Stimulated activated CD4-positive, alpha-beta T cell treated with anti-CD3 and anti-CD28 coated beads, Interleukin-15, amount 100 ng/mL, for 24 hours (primary cell): ENCODE results near the gene CEACAM3.

Source experiments
- DNase-seq: peaks from one replicate; pipeline ENCODE4 v3.0.0-alpha.2; 2020

The CEACAM3 gene

DNA sequence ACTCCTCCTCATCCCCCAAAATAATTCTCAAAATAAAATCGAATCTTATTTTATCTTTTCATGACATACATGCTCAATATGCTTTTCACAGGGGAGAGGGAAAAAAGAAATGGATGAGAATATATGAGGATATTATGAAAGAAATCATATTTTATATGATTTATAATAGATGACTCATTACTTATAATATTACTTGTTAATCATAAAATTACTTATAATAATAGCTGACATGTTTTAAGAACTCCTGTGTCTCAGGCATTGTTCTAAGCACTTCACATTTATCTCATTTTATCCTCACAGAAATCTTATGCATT, 3.0 kb upstream of the CEACAM3 start:
- no peak for DNase-seq

DNA sequence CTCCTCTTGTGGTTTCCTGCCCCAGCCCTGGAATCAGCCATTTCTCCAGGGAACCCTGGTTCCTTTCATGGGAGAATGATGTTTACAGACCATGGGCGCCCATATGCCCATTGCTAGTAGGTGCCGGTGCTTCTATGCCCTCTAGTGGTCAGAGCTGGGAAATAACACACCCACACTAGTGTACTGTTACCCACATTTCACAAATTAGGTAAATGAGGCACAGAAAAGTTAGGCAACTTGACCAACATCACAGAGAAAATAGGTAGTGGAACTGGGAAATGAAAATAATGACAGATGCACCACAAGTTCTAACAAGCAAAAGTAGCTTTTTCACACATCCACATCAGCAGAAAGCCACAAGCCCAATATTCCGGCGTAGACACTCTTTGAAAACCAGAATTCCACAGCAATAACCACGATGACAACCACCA, 1.3 kb upstream of the CEACAM3 start:
- peak; percentile 72 for DNase-seq

DNA sequence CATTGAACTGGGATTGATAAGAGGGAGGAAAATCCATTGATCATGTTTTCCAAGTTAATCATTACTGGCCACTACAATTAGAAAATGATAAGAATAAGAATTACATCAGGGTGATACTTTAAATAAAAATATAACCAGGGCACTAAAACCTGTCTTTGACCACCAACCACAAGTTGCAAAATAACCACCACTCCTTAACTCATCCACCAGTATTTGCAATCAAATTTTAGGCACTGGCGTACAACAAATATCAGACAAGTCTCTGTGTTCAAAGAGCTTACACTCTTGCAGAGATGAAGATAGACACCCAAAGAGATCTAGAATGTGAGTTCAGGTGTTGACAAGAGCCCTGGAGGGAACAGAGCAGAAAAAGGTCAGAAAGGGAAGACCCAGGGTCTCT, 514 bp downstream of the CEACAM3 start:
- no peak for DNase-seq

DNA sequence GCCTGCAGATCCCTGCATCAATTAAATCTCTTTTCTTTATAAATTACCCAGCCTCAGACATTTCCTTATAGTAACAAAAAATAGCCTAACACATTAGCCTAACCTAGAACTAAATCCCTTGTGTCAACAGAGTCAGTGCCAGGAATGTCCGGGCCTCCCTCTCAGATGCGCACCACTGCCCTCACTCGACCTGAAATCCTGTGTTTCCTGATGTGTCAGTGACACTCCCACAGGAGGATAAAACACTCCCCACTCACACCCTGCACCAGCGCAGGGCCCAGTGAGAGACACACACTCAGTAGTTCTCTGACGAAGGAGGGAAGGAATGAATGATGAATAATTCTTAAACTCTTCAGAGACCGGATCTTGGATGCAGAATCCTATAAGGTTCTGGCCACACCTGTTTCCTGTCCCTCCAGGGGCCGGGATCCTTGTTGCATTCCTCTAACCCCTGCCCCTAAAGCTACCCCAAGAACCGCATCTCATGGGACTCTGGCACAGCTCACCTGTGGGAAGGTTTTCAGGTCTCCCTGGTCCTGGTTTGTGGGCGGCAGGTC, 3.1 kb downstream of the CEACAM3 start:
- no peak for DNase-seq

DNA sequence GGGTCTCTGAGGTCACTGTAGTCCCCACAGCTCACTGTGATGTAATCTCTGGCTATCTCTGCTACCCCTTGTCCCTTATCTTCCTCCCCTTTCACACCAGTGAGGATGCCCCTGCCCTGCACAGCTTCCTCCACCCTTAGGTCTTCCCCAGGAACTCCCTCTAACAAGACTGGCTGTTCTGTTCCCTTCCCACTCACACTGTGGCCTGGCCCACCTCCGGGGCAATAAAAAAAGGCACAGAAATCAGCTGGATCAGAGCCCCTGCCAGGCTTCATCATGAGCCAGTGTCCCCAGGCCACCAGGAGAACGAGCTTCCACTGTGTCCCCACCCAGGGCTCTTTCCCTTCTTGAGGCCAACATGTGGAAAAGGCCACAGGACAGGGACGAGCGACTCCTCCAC, 4.6 kb downstream of the CEACAM3 start:
- DNase-seq, result no peak

DNA sequence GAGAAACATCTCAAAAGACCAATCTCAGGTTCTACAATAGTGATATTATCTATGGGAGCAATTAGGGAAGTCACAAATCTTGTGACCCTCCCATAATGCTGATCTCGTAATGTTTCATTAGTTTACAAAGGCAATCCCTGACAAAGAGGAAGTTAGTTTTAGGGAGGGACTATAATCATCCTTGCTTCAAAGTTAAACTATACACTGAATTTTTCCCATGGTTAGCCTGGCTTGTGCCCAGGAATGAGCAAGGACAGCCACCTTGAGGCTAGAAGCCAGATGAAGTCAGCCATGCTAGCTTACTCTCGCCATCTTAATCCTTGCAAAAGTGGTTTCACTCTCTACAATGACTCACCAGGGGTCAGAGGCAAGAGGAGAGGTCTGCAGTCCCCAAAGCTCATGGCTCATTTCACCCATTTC, 5.4 kb downstream of the CEACAM3 start:
- DNase-seq, result no peak

DNA sequence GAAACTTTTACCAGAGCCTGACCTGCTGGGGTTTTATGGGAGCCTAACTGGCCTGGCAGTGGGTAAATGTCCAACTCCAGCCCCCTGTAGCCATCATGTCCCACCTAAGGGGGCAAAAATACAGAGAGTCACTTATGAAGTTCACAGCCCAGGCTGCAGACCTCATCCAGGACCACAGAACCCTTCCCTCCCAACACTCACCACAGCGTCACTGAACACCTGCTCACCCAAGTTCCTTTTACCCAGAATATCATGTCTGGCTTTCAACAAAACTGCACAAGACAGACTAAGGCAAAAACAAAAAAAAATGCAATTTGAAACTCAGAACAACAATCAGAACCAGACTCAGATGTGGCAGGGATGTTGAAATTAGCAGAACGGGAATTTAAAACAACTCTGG, 6.4 kb downstream of the CEACAM3 start:
- no peak for DNase-seq

DNA sequence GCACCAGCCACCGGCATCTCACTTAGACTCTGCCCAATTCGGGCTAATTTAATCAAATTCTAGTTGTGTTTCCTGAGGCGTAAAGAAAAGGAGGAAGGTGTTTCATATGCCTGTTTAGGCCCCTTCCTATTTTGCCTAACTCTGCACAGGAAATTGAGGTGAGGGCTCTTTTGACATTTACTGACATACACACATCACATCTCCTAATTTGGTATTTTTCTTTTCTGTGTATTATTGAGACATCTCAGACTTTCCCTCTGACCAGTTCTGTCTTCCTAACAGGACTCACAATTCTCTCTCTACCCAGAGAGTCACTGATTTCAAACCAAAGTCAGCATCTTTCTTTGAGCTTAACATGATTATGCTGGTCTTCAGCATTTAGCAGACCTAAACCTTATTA, 7.9 kb downstream of the CEACAM3 start:
- DNase-seq, result no peak

DNA sequence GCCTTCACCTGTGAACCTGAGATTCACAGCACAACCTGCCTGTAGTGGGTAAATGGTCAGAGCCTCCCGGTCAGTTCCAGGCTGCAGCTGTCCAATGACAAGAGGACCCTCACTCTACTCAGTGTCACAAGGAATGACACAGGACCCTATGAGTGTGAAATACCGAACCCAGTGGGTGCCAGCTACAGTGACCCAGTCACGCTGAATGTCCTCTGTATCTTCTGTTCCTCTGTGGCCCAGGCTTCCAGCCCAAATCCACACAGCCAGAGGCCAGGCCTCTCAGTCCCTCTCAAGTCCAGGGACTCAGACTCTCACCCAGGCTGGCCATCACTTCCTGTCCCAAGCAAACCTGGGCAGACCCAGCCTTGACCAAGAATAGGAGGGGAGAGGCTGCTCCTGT, 10.8 kb downstream of the CEACAM3 start:
- DNase-seq, result no peak

DNA sequence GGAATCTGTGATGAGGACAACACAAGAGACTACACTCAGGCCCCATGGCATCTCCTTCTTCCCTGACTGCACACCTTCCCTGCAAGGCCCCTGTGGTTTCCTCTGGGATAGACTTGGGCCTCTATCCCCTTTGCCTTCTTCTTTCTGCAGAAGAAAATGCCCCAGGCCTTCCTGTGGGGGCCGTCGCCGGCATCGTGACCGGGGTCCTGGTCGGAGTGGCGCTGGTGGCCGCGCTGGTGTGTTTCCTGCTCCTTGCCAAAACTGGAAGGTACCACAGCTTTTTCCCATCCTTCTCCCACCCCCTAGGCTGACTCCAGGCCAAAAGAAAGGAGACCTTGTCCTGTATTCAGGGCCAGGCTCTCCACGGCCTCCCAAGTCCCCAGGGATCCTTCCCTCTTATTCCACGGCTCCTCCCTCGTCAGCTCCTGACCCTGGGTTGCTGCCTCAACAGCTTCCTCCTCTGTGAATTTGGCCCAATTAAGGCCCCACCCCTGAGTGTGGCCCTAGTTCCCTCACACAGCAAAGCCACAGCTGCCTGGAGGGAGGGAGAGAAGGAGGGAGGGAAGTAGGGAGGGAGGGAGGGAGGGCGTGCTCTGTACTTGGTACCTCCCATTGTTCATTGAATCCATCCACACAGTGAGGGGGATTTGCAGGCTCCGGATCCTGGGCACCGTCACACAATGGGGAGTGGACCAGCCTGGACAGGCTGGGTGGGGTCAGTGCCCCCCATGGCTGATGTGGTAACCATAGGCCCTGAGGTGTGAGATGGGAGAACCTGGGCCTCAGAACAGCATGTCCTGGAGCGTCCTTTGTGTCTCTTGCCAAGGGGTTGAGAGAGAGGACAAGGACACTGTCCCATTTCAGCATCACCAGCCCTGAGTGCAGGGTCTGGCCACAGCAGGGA, 12.5 kb downstream of the CEACAM3 start:
- DNase-seq, result no peak

DNA sequence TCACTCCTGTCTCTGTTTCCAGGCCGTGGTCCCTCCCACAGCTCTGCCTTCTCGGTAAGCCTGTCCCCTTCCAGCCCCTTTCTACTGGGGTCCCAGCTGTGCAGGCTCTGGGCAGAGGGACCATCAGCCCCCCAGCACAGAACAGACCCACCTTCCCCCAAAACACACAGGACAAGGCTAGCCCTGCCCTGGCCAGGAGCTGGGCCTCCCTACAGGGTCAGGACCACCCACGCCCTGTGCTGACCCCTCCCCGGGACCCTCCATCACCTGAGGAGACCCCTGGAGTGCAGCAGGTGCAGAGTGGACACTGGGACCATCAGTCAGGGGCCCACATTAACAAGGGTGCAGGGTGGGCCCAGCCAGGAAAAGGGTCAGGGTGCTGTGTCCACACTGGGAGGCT, 13.9 kb downstream of the CEACAM3 start:
- DNase-seq, result no peak

DNA sequence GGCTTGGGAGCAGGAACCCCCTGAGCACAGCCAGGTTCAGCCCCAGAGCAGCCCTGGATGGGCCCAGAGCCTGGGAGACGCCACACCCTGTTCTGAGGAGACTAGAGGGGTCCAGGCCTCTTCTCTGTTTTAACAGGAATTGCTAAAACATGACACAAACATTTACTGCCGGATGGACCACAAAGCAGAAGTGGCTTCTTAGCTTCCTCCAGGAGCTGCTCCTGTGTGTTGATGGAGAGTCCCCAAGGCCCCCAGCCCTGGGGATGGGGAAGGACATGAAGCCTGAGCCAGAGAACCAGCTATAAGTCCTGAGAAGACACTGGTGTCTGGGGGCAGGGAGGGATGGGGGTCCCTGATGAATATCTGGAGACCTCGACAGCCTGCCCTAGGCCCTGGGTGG, 14.6 kb downstream of the CEACAM3 start:
- DNase-seq, result no peak

DNA sequence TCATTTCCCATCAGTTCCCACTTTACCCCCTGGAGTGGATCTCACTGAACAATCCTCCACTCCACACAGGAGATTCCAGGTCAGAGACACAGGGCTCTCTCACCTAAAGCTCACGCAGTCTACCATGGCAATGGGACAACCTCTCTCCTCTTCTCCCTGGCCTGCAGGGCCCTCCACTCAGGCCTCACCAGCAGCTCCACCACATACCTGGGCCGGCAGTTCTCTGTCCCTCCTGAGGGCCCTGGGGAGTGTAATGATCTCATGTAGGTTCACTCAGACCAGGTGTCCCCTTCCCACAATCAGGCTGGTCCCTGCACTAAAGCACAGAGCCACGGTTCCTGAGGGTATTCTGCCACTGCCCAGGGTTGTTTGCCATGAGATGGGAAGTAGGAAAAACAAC, 15.6 kb downstream of the CEACAM3 start:
- DNase-seq, result no peak

DNA sequence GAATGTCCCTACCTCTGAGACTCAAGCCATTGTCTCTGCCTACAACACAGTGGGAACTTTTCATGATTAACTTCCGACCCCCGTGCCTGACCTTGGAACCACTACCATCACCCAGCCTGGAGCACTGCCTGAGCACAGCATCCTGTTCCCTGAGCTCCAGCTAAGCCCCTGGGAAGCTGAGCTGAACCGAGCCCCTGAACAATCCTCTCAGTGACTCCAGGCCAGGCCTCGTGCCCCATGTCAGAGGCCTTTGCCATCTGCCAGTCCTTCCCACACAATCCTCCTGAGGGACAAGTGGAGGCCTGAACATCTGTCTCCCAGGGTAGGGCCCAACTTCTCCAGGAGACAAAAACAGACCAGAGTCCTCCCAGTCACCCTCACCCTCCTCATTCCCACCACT, 17.5 kb downstream of the CEACAM3 start:
- DNase-seq, result no peak

DNA sequence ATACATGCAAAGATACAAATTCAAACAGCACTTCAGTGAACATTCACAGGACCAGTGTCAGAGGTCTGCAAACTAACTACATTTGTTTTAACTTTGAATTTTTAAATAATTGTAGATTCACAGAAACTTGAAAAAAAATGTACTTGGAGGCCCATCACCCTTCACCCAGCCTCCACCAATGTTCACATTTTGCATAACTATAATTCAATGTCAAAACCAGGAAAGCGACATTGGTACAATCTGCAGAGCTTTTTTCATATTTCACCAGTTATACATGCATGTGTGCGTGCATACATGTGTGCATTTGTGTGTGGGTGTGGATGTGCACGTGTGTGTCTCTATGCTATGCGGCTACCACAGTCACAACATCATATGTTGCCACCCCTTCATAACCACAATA, 18.9 kb downstream of the CEACAM3 start:
- no peak for DNase-seq

DNA sequence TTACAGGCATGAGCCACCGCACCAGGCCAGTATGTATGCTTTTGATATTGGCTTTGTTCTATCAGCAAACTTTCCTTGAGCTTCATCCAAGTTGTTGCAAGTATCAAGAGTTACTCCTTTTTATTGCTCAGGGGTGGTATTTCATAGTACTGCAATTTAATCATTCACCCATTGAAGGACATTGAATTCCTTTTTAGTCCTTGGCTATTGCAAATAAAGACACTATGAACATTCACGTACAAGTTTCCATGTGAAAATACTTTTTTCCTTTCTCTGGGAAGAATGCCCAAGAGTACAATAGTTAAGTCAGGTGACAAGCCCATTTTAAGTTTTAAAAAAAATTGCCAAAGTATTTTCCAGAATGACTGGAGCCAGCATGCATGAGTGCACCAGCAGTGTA, 20.4 kb downstream of the CEACAM3 start:
- no peak for DNase-seq

DNA sequence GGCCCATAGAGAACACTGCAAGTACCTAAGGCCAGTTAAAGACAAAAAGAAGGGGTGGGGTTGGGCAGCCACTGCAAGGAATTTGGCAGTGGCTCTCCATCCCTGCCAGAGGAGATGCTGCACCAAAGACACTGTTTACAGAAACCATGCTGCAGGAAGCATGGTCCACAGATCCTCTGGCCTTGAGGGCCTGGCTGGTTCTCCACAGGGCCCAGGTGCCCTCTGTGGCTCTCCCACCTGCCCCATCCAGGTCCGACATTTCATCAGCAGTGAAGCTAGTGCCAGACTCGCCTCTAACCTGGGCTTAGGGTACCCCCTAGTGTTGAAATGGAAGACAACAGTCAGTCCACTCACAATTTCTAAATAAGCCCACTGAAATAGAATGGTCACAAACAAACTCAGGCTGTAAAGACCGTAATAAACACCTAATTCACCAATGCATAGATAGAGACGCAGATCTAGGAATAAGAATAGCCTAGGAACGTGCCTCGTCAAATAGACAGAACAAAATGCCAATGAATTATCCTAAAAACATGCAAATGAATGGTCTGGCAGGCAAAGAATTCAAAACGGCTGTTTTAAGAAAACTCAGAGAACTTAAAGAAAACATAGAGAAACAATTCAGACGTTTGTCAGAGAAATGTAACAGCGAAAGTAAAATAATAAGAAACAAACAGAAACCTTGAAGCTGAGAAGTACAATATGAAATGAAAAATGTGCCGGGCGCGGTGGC, 24.8 kb downstream of the CEACAM3 start:
- peak; percentile 53 for DNase-seq

DNA sequence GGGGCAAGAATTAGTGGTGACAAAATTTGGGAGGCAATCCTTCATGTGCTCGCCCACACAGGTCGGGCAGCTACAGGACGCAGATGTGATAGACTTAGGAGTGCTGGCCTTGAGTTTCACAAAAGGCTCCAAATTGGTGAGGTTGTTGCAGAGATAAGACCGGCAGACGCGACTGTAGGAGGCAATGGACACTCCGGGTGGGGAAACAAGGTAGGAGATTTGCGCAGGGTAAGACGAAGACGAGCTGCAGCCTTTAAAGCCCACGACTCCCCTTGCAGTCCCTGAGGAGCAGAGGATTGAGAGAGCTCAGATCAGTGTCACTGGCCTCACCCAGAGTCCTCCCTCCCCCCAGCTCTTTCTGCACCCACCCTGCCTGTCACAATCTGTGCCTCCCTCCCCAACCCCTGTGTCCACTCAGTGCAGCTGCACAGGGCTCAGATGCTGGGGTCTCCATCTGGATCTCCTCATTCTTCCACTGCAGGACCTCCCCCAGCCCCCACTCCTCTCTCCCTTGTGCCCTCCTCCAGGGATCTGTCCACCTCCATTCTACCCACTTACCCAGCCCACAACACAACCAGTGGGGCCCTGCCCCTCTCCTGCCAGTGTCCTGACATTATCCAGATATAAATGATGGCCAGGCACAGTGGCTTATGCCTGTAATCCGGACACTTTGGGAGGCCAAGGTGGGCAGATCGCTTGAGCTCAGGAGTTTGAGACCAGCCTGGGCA, 41.8 kb downstream of the CEACAM3 start:
- DNase-seq, result no peak

DNA sequence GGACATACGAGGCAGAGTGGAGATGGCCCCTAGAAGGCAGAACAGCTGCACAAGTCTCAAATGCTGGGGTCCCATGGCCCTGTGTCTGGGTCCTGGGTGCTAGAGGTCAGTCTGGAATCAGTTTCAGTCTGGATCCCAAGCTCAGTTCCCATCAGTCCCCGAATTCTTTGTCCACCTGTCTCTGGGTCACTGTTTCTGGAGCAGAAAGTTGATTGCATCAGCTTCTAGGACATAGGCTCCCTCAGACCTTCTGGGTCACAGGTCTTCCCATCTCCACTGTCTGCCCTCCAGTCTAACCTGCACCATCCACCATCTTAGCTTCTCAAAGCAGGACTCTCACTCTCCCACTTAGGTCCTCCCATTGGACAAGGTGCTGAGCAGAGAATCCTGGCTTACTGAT, 42.8 kb downstream of the CEACAM3 start:
- DNase-seq, result no peak

DNA sequence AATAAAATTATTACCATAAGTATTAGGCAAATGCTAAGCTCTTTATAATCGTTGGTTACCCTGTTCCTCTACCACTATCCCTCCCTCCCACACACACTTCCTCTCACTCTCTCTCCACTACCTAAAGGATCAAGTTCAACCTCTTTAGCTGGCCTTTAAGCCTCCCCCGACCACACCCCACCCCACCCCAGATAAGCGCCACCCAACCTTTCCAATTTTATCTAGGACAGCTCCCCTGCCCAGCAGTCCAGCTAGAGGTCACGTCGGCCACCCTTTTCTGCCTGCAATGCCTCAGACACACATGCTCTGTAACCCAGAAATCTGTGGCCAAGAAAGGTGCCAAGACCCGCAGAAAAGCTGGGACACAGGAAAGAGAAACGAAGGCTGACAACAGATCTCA, 47.0 kb downstream of the CEACAM3 start:
- DNase-seq, result no peak

DNA sequence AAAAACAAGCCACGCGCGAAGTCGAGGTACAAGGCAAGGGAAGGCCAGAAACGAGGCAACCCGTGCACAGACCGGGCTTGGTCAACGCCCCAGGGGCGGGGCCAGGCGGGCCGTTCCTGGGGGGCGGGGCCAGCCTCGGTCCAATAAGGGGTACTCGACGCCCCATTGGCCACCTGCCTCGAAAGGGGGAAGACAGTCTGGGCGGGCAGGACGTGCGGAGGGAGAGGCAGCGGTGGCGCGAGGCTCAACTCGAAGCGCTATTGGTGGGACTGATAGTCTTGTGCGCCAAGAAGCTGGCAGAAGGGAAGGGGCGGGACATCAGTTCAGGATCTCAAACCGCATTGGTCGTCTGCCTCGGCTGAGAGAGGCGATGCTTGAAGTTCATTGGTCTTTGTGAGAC, 48.2 kb downstream of the CEACAM3 start, which contains the start of gene LYPD4:
Gene LYPD4, minus strand, starts transcription at position 83 of the 400 bp plus-strand sequence. CDS start 5,398 bp downstream, outside the sequence.
- peak; percentile 10 for DNase-seq

DNA sequence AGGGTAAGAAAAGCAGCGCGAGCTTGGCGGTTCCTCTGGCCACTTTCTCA, 48.4 kb downstream of the CEACAM3 start, which contains the start of gene DMRTC2:
Gene DMRTC2, plus strand, starts transcription at position 42 of the 50 bp plus-strand sequence. CDS start 2,387 bp downstream, outside the sequence.
- no peak for DNase-seq

DNA sequence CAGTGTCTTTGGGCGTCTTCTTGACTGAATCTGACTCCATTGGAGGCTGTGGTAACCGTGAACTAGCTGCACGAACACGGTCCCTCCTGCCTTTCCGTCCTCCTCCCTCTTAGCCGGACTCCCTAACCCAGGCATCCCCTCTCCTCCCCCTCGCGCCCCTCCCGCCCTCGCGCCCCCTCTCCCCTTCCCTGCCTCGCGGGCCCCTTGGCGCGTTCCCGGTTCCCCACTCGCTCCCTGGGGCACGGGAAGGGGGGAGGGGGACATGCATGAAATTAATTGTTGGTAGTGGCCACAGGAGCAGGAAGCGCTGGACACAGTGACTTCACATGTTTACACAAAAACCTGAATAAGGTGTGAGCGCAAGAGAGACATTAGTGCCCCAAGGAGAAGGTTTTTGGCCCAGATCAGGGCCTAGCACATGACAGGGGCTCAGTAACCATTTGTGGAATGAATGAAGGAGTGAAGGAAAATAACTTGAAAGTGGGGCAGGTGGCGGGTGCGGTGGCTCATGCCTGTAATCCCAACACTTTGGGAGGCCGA, 48.7 kb downstream of the CEACAM3 start:
- DNase-seq, result no peak
